GM19043 (cell line): ENCODE results near the gene ACSS2.
A peak's percentile ranks its signal among the peaks of the same experiment; 100 is the strongest.

Experiments
- ATAC-seq: cut with Tn5 transposase; IDR thresholded peaks from one replicate; pipeline ENCODE4 v1.9.1; 2021; ENCODE audit warnings: low read depth; ENCODE audit not compliant: unreplicated experiment

ACSS2 gene

DNA sequence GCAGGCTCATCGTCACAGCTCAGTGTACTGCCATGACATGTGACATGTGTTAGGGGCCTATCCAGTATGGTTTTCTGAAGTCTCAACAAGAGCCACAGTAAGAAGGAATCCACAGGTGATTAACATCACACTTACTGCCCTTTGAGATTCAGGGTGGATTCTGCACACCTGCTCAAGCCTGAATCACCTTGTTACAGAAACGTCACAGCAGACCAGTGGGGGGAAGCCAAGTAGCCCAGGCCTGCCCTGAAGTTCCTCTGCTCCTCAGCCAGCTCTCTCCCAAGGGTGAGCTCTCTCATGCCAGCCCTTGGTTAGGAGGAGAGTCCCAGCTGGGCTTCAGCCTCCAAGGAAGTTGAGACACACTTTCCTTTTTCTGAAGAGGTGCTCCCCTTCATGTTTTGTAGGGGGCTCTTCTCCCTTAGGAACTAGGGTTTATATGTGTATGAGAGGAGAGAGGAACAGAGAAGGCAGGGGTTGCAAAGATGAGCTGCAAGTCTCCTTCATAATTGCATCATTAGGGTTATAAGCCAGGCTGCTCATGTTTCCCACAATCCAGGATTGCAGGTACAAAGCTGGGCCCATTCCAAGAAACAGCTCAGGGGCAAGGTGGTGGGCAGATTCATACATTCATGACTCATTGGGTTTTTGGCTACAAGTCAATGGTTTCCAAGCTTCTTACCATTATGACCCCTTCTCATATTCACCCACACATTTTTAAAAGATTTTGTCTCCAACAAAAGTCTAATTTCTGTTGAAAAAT lies 67.6 kb downstream of the ACSS2 start:
- no peak for ATAC-seq

- ATAC-seq: no peak
Measured at GRCh38 chr20:34945315-34946077, 69.1 kb downstream of the ACSS2 start.

- ATAC-seq: no peak
Measured at GRCh38 chr20:34946661-34947060, 70.2 kb downstream of the ACSS2 start.

DNA sequence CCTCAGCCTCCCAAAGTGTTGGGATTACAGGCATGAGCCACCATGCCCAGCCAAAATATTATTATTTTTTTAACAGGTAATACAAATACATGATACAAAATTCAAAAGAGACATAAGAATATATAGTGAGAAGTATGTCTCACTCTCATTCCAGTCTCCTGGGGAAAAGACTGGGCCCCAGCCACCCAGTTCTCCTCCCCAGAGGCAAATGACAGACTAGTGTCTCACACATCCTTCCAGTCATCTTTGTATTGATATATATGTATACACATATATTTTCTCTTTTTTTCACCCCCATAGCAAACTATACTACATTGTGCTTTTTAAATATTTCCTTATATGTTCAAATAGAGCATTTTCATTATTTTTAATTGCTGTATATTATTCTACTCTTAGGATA lies 70.9 kb downstream of the ACSS2 start:
- ATAC-seq: no peak

DNA sequence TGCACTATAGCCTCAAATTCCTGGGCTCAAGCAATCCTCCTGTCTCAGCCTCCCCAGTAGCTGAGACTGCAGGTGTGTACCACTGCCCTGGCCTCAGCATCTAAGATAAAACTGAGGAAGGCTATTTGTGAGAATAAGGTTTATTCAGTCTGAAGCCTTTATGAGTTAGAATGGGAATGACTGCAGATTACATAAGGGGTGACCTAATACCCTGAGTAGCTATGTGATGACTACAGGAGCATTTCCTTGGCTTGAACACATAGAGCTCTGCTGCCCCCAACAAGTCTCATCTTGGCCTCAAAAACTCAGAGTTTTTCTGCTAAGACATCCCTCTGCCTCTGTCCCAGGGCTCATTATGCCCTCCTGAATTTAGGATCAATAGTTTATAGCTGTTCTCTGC lies 71.6 kb downstream of the ACSS2 start:
- ATAC-seq: no peak

GRCh38 chr20:34949120-34949519 lies 72.7 kb downstream of the ACSS2 start:
- ATAC-seq: no peak

- ATAC-seq: no peak
Measured at GRCh38 chr20:34951252-34951651, 74.8 kb downstream of the ACSS2 start.

DNA sequence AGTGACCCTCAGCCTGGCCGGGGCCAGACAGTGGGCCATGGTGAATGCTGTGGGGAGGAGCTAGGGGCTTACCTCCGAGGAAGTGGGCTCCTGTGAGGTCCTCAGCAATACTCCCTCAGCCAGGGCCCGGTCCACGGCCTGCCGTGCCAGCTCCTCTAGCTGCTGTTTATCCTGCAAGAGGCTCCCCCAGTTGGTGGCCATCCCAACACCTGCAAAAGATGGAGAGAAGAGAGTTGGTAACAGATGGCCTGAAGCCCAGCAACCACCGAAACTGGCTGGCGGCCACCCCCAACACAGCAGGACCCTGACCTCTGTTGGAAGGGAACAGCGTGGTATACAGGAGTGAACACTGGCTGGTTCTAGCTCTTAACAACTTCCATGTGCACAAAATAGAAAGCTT lies 75.2 kb downstream of the ACSS2 start:
- ATAC-seq: no peak

DNA sequence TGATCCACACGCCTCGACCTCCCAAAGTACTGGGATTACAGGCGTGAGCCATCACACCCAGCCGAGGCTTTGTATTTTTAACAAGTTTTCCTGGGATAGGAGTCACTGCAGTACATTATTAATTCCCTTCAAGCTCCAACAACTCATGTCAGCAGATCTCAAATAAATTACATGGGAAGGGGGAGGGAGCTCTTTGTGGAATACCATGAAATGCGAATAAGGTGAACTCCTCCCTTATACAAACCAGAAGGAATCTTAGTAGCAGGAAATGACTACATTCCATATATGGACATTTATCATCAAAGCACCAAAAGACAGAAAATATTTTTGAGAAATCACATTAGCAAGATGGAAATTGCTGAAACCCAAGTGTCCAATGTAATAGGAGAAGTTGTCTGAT lies 76.3 kb downstream of the ACSS2 start:
- ATAC-seq: no peak

- ATAC-seq: no peak
Measured at GRCh38 chr20:34953960-34954359, 77.5 kb downstream of the ACSS2 start.

GRCh38 chr20:34954904-34955230 lies 78.5 kb downstream of the ACSS2 start:
- no peak for ATAC-seq

DNA sequence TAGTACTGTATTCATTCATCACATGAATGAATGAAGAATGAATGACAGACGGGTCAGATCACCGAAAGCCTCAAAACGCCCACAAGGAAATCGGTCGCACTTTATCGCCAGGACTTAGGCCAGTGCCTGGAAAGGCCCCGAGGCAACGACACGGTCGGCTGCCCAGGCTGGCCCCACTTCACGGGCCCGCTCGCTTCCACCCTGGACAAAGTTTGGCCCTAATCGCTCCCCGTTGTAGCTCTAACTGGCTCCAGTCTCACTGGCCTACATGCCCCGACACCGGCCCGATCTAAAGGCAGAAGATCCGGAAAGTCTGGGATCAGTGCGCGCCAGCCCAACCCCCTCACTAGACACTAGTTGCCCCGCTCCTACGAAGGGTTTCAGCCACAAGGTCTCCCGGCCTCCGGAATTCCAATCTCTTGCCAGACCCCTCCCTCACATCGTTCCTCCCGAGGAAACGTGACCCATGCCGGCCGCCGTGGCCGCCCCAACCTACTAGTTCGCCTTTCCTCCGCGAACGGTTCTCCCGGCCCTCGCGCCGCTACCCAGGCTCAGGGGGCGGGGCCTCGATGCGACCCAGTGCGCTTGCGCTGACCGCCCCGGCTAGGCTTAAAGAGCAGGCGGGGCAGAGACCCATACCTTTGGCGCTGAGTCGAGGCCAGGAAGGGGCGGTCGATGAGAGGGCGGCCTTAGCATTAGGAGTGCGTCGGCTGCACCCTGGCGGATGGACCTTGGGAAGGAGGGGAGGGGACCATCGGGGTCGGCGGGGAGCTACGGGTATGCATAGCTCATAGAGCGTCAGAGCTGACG lies 79.0 kb downstream of the ACSS2 start, which contains the start of the genes GSS and MYH7B:
GSS (minus strand) TSS at position 576 of the 810 bp plus-strand sequence. CDS start 3,954 bp downstream, outside the sequence.
MYH7B (plus strand) TSS at position 638 of the 810 bp plus-strand sequence. CDS start 22,138 bp downstream, outside the sequence.
- ATAC-seq: peak; percentile 91

- no peak for ATAC-seq
Measured at GRCh38 chr20:34956041-34956458, 79.6 kb downstream of the ACSS2 start.

DNA sequence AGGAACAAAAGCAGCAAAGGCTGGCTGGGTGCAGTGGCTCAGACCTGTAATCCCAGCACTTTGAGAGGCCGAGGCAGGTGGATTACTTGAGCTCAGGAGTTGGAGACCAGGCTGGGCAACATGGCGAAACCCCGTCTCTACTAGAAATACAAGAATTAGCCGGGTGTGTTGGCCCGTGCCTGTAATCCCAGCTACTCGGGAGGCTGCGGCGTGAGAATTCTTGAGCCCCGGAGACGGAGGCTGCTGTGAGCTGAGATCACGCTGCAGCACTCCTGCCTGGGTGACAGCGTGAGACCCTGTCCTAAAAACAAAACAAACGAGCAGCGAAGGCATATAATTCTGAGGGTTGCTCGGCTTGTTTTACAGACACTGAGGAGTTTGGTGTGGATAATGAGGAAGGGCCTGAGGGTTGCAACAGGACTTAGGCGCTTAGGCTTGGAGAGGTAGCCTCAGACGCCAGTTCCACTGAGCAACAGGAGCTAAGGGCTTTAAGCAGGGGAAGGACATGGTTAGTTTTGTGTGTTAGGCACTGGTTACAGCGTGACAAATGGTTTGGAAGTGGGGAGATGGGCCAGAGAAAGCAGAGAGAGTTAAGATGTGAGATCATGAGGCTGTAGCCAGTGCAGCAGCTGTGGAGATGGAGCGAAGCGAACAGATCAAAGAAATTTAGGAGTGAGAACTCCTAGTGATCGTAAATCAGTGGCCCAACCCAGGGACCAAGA lies 80.5 kb downstream of the ACSS2 start:
- no peak for ATAC-seq

GRCh38 chr20:34964486-34964885 lies 88.1 kb downstream of the ACSS2 start:
- ATAC-seq: no peak

GRCh38 chr20:34965051-34965450 lies 88.6 kb downstream of the ACSS2 start:
- ATAC-seq: no peak

- ATAC-seq: no peak
Measured at GRCh38 chr20:34967421-34967820, 91.0 kb downstream of the ACSS2 start.

DNA sequence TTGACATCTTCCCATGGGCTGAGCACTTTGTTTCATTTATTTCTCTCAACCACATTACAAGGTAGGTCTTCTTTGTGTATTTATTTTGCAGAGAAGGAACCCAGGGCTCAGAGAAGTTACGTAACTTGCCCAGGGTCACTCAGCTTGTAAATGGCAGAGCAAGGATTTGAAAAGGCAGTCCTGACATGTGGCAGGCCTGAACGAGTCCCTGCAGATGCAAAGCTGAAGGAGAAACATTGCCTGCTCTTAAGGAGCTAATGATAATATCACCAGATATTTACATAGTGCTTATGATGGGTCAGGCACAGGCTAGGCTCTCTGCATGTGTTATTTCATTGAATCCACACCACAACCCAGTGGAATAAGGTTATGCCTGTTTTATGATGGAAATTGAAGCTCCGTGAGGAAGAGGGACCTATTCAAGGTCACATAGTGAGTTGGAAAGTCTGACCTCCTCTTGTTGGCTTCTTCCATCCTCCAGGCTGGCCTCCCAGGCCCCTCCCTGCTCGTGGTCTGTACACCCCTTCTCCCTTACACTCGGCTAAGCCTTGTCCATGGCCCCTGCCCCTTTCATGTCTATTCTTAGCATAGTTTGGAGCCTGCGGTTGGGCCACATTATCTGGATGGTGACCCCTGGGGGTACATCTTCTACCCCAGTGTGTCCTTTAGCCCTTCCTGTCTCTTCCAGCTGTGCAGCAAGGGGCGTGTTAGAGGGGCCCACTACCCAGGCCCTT lies 91.8 kb downstream of the ACSS2 start:
- no peak for ATAC-seq

GRCh38 chr20:34970193-34970840 lies 93.9 kb downstream of the ACSS2 start:
- no peak for ATAC-seq
